Endothelial cell of umbilical vein (primary cell): ENCODE measurements around the gene UNC5CL. TPM values are rescaled to one million over a fixed set of nuclear protein-coding genes. Genes with fewer than 3 reads are reported as not detected.

Experiments used
- BruUV-seq: library from RNA; stranded (reverse); fragments of 400-500 nt; replicated peaks from 2 replicates; lab custom pipeline; 2021; lab: Mats Ljungman, UMichigan
- CTCF ChIA-PET: fragments of 300-600, 350-600 bp; sonication (Branson Sonifier 250); formaldehyde crosslinking; loops from one replicate; lab custom pipeline; 2021; ENCODE audit warnings: antibody characterized with exemption, inconsistent platforms; lab: Charles Lee
- POLR2A ChIA-PET: fragments of 300-600, 350-600 bp; sonication (Branson Sonifier 250); formaldehyde crosslinking; loops from one replicate; lab custom pipeline; 2021; ENCODE audit warnings: antibody characterized with exemption, inconsistent platforms; lab: Charles Lee
- DNase-seq: peaks from one replicate; pipeline ENCODE4 v3.0.0-alpha.2; 2011; ENCODE audit warnings: low read depth, low spot score
- FAIRE-seq: peaks from 2 replicates; lab custom pipeline; 2011; peaks lifted over from hg19 to GRCh38; lab: Jason Lieb, UNC
- H2AFZ ChIP-seq: 2 replicates; pipeline ENCODE4 v1.6.0; 2012; ENCODE audit warnings: low read depth, low read length, control low read depth, inconsistent platforms
- H3K27ac ChIP-seq: 2 replicates; pipeline ENCODE4 v1.5.1; 2011; ENCODE audit warnings: low read depth, mild to moderate bottlenecking, control low read depth, low read length, moderate library complexity; ENCODE audit not compliant: insufficient read depth
- H3K27me3 ChIP-seq, 2 experiments: 2 replicates each; pipeline versions ENCODE4 v1.6.0 to v1.6.1; 2011; ENCODE audit warnings: low read length in 2 of 2, mixed read lengths in 1 of 2; ENCODE audit not compliant: control insufficient read depth in 2 of 2, insufficient read depth in 2 of 2
- H3K36me3 ChIP-seq, 2 experiments: 2 replicates in 1 of 2; 3 replicates in 1 of 2; pipeline ENCODE4 v1.5.1; 2011; ENCODE audit warnings: low read length in 2 of 2, mild to moderate bottlenecking in 1 of 2, moderate library complexity in 1 of 2; ENCODE audit not compliant: control insufficient read depth in 2 of 2, insufficient read depth in 2 of 2; ENCODE audit errors: extremely low read depth in 1 of 2
- H3K4me1 ChIP-seq: 3 replicates; pipeline ENCODE4 v1.5.1; 2011; ENCODE audit warnings: mild to moderate bottlenecking, low read length; ENCODE audit not compliant: control insufficient read depth, insufficient read depth; ENCODE audit errors: extremely low read depth
- H3K4me2 ChIP-seq: 2 replicates; pipeline ENCODE4 v1.6.1; 2011; ENCODE audit warnings: low read length, control low read depth, mixed read lengths; ENCODE audit not compliant: insufficient read depth
- H3K4me3 ChIP-seq, 3 experiments: fragments of 200-600 bp in 1 of 3; sonication (generic), shearing (Covaris generic) in 1 of 3; replicated peaks in 1 of 3; 2 replicates each; pipeline ENCODE4 v1.5.1; 2011 to 2016; ENCODE audit warnings: control low read depth in 3 of 3, low read length in 3 of 3, mild to moderate bottlenecking in 2 of 3, inconsistent platforms in 1 of 3, low read depth in 1 of 3, moderate library complexity in 1 of 3; ENCODE audit not compliant: insufficient read depth in 1 of 3
- H3K79me2 ChIP-seq: 2 replicates; pipeline ENCODE4 v1.6.0; 2012; ENCODE audit warnings: low read length, inconsistent platforms; ENCODE audit not compliant: control insufficient read depth, insufficient read depth
- H3K9ac ChIP-seq: replicated peaks from 2 replicates; pipeline ENCODE3; 2011; ENCODE audit warnings: low read length, control low read depth; ENCODE audit not compliant: insufficient read depth; ENCODE audit errors: extremely low read depth
- H3K9me1 ChIP-seq: replicated peaks from 3 replicates; pipeline ENCODE4 v1.6.0; 2011; ENCODE audit warnings: mild to moderate bottlenecking, low read length; ENCODE audit not compliant: control insufficient read depth, insufficient read depth; ENCODE audit errors: extremely low read depth
- H3K9me3 ChIP-seq: replicated peaks from 2 replicates; pipeline ENCODE4 v1.5.1; 2012; ENCODE audit warnings: low read length, inconsistent platforms; ENCODE audit not compliant: control insufficient read depth, insufficient read depth
- H4K20me1 ChIP-seq: replicated peaks from 2 replicates; pipeline ENCODE3; 2011; ENCODE audit warnings: mild to moderate bottlenecking, low read length; ENCODE audit not compliant: control insufficient read depth, insufficient read depth; ENCODE audit errors: extremely low read depth
- CTCF ChIP-seq, 2 donors: IDR thresholded peaks; 1 replicate in 1 of 2; 2 replicates in 1 of 2; pipeline ENCODE4 v1.5.1; 2011; ENCODE audit warnings: low read length in 2 of 2, mild to moderate bottlenecking in 2 of 2, moderate library complexity in 2 of 2, control low read depth in 1 of 2, inconsistent platforms in 1 of 2, low read depth in 1 of 2; ENCODE audit not compliant: insufficient read depth in 1 of 2; ENCODE audit errors: extremely low read depth in 1 of 2
- EZH2 ChIP-seq: IDR thresholded peaks from 2 replicates; pipeline ENCODE4 v1.6.1; 2012; ENCODE audit warnings: borderline replicate concordance, low read depth, mild to moderate bottlenecking, moderate library complexity, low read length, inconsistent platforms; ENCODE audit not compliant: severe bottlenecking
- FOS ChIP-seq: IDR thresholded peaks from 2 replicates; pipeline ENCODE4 v1.6.1; 2011; ENCODE audit warnings: mild to moderate bottlenecking, low read length, moderate library complexity, borderline replicate concordance; ENCODE audit not compliant: insufficient read depth
- GATA2 ChIP-seq: IDR thresholded peaks from 2 replicates; pipeline ENCODE4 v1.7.0; 2011; ENCODE audit warnings: low read depth, mild to moderate bottlenecking, moderate library complexity, mixed read lengths, low read length; ENCODE audit not compliant: insufficient read length, insufficient read depth
- JUN ChIP-seq: IDR thresholded peaks from 2 replicates; pipeline ENCODE4 v1.6.1; 2011; ENCODE audit warnings: borderline replicate concordance, low read depth; ENCODE audit not compliant: insufficient read length, insufficient read depth
- MYC ChIP-seq: IDR thresholded peaks from one replicate; pipeline ENCODE4 v1.6.1; 2011; ENCODE audit warnings: mild to moderate bottlenecking, low read depth, low read length
- POLR2A ChIP-seq: IDR thresholded peaks from 2 replicates; pipeline ENCODE4 v1.6.1; 2012; ENCODE audit warnings: low read depth, mild to moderate bottlenecking, control low read depth, low read length
- POLR2AphosphoS5 ChIP-seq: IDR thresholded peaks from 2 replicates; pipeline ENCODE4 v1.6.1; 2012; ENCODE audit warnings: low read depth, mild to moderate bottlenecking, control low read depth, low read length, moderate library complexity; ENCODE audit not compliant: insufficient read depth
- dilution Hi-C: fragments of 300-500 bp; cut with MboI; formaldehyde crosslinking; loops from one replicate; pipeline ENCODE4 v1.15.0; 2019; ENCODE audit warnings: low sequenced_read_pairs; ENCODE audit not compliant: extremely low pct_ligation_motif_present
- intact Hi-C: fragments of 100-400 bp; cut with micrococcal nuclease; formaldehyde crosslinking; loops from one replicate; pipeline ENCODE4 v1.10.0; 2022
- polyA plus RNA-seq, 4 experiments: library from polyadenylated mRNA; depleted of rRNA in 3 of 4; stranded (reverse) in 3 of 4; unstranded in 1 of 4; fragments of >200 nt; gene quantifications; 2 replicates each; pipeline versions ENCODE4 v1.2.1 to v1.2.3, GENCODE V29; 2011 to 2012; ENCODE audit warnings: missing spikeins in 1 of 4
- total RNA-seq: library from RNA; stranded (reverse); gene quantifications from 2 replicates; pipeline ENCODE4 v1.2.3, GENCODE V29; 2021
- TF ChIP-seq, protein P1 (sequence below): IDR thresholded peaks from 2 replicates; pipeline ENCODE4 v1.6.1; 2011; ENCODE audit not compliant: insufficient read depth, insufficient read length

Gene UNC5CL
- total and polyA plus RNA-seq, 2 donors (not counting 3 experiments of a cell fraction or from before 2014, with no cell fraction given), result 0.14 to 0.20 TPM

DNA sequence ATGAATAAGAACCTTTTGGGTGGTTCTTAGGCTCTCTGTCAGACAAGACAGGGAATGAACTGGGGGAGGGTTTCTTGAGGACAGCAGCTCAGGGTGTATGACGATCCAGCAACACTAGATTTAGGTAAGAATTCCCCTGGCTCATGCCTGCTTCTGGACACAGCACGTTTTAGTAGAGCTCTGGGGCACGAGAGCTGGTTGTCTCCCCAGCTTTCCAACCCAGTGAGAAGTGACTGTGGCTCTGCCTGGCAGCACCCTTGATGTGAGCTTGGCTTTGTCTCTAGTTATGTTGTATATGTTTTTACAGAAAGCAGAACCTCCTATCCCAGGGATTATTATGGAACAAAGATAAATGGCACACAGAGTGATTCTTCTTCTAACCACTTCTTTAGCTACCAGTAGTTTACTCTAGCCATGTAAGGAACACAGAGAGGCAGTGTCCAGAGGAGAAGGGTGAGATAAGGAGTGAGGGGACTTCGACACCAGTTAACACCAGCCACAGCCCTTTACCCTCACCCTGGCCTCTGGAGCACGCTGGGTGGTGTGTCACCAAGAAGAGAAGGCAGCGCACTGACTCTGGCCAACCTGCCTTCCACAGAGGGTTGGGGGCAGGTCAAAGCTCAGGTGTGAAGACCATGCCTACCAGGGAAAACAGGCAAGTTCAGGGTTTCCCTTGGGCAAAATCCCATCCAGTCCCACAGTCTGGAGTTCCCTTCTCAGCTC, 17.9 kb upstream of the UNC5CL start:
- no peak for TF ChIP-seq GATA2
- no peak for TF ChIP-seq EZH2
- no peak for TF ChIP-seq CTCF (IDR thresholded peaks at IDR 0.05; ENCODE audit: extremely low read depth in 1 of 2, insufficient read depth in 1 of 2, low read depth in 1 of 2, low read length in 2 of 2)
- TF ChIP-seq POLR2AphosphoS5, result no peak
- no peak for TF ChIP-seq POLR2A
- TF ChIP-seq MYC, result no peak
- TF ChIP-seq JUN, result no peak
- no peak for TF ChIP-seq FOS
- TF ChIP-seq, protein P1, sequence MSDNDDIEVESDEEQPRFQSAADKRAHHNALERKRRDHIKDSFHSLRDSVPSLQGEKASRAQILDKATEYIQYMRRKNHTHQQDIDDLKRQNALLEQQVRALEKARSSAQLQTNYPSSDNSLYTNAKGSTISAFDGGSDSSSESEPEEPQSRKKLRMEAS, result no peak
- Histone ChIP-seq H3K9ac (no peak overlapping the region), H4K20me1 (no peaks in the 10 kb centered on the region), H3K4me1 (peaks cover 9% of the 10 kb centered on the region), H3K27me3 (peaks cover 0 to 3% of the 10 kb centered on the region in 2 experiments), H3K9me1 (no peaks in the 10 kb centered on the region), H3K36me3 (no peaks in the 10 kb centered on the region), H3K9me3 (no peaks in the 10 kb centered on the region), H2AFZ (no peak overlapping the region), H3K4me3 (no peak overlapping the region), H3K79me2 (no peaks in the 10 kb centered on the region), H3K4me2 (no peak overlapping the region), H3K27ac (no peak overlapping the region)
- DNase-seq (no peak), FAIRE-seq (no peak)
- intact Hi-C loops (no loop called here), dilution Hi-C loops (no loop called here)
- ChIA-PET POLR2A (no interaction called here), CTCF (interaction anchor here (0.6 to 4.3 kb wide), 6 partner anchors 10 to 478 kb away, joined by 3 to 22 read pairs (median 6); partner anchors contain the start of gene UNC5CL)
- BruUV-seq, result no TSS peak
